Upper lobe of left lung (tissue), 4 donors: Measurements from ENCODE around the gene FAAH.

ENCODE experiments used
- CTCF ChIP-seq, 6 experiments: fragments of 450-650 bp in 4 of 6; fragments of 200-600 bp in 2 of 6; sonication (generic) in 2 of 6; IDR thresholded peaks; one replicate each; pipeline ENCODE4 v1.5.1; 2016 to 2019; ENCODE audit warnings: antibody characterized with exemption in 6 of 6
- POLR2A ChIP-seq, 4 donors: fragments of 450-650 bp; IDR thresholded peaks; one replicate each; pipeline ENCODE4 v1.5.1; 2016 to 2017; ENCODE audit warnings: antibody characterized with exemption in 4 of 4, mild to moderate bottlenecking in 2 of 4

GRCh38 chr1:46436844-46437243 is 42.7 kb downstream of the FAAH start:
- TF ChIP-seq CTCF (IDR thresholded peaks at IDR 0.05) (no peak), POLR2A (IDR thresholded peaks at IDR 0.05) (no peak)
